Memory B cell (primary cell): Measurements from ENCODE around the gene MEI4.
"Not testable (repeated sequence)": the region's sequence is repeated elsewhere in the genome, so short reads cannot be mapped to it uniquely, and the experiment has no call there.

Experiments used
- ATAC-seq: fragments of 150-1000 bp; cut with Tn5 transposase; 2 replicates; pipeline ENCODE4 v1.10.0; 2021; ENCODE audit warnings: low read depth, mild to moderate bottlenecking, moderate library complexity
- DNase-seq, 2 donors: peaks; one replicate each; pipeline ENCODE4 v3.0.0; 2022; ENCODE audit warnings: low spot score in 2 of 2
- H3K27ac Mint-ChIP-seq: one replicate; pipeline ENCODE4 v1.8.0; 2022; ENCODE audit warnings: mild to moderate bottlenecking, moderate library complexity, mixed read lengths
- H3K27me3 Mint-ChIP-seq: one replicate; pipeline ENCODE4 v1.8.0; 2022; ENCODE audit warnings: mixed read lengths
- H3K36me3 Mint-ChIP-seq: one replicate; pipeline ENCODE4 v1.8.0; 2022; ENCODE audit warnings: mild to moderate bottlenecking, mixed read lengths
- H3K4me1 Mint-ChIP-seq: one replicate; pipeline ENCODE4 v1.8.0; 2022; ENCODE audit warnings: mixed read lengths
- H3K4me3 Mint-ChIP-seq: one replicate; pipeline ENCODE4 v1.8.0; 2022; ENCODE audit warnings: mild to moderate bottlenecking, moderate library complexity, mixed read lengths
- H3K9me3 Mint-ChIP-seq: one replicate; pipeline ENCODE4 v1.8.0; 2022; ENCODE audit warnings: mixed read lengths

MEI4 gene

DNA sequence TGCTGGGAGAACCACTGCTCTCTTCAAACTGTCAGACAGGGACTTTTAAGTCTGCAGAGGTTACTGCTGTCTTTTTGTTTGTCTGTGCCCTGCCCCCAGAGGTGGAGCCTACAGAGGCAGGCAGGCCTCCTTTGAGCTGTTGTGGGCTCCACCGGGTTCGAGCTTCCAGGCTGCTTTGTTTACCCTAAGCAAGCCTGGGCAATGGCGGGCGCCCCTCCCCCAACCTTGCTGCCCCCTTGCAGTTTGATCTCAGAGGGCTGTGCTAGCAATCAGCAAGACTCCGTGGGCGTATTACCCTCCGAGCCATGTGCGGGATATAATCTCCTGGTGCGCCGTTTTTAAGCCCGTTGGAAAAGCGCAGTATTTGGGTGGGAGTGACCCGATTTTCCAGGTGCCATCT, 83.2 kb downstream of the MEI4 start:
- not testable (repeated sequence) for H3K4me3 Mint-ChIP-seq, H3K27ac Mint-ChIP-seq, DNase-seq, ATAC-seq, H3K4me1 Mint-ChIP-seq, H3K27me3 Mint-ChIP-seq, H3K9me3 Mint-ChIP-seq, H3K36me3 Mint-ChIP-seq

DNA sequence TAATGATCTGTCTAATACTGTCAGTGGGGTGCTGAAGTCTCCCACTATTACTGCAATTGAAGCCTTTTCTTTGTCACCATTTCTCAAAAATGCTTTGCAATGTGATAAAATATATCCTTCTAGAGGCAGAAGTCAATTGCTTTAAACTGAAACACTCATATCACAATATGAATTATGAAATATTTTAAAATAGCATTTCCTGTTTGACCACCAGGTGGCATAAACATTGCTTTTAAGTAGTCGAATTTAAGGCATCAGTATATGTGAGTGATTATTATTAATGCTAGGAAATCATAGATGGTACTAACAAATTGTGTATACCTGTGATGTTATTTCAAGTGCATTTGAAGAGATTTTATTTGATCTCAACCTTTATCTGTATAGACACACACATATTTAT, 87.5 kb downstream of the MEI4 start:
- DNase-seq, result no peak
- H3K4me3 Mint-ChIP-seq, result no peak overlapping the region
- no peaks in the 10 kb centered on the region for H3K36me3 Mint-ChIP-seq
- no peak for ATAC-seq
- no peaks in the 10 kb centered on the region for H3K4me1 Mint-ChIP-seq
- no peak overlapping the region for H3K27ac Mint-ChIP-seq
- no peaks in the 10 kb centered on the region for H3K27me3 Mint-ChIP-seq
- H3K9me3 Mint-ChIP-seq, result peaks cover 2% of the 10 kb centered on the region

DNA sequence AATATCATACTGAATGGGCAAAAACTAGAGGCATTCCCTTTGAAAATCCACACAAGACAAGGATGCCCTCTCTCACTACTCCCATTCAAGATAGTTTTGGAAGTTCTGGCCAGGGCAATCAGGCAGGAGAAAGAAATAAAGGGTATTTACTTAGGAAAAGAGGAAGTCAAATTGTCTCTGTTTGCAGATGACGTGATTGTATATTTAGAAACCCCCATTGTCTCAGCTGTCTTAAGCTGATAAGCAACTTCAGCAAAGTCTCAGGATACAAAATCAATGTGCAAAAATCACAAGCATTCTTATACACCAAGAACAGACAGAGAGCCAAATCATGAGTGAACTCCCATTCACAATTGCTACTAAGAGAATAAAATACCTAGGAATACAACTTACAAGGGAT, 99.3 kb downstream of the MEI4 start:
- not testable (repeated sequence) for H3K9me3 Mint-ChIP-seq, H3K27ac Mint-ChIP-seq, ATAC-seq, H3K36me3 Mint-ChIP-seq, H3K4me1 Mint-ChIP-seq, H3K4me3 Mint-ChIP-seq, DNase-seq, H3K27me3 Mint-ChIP-seq

- Mint-ChIP-seq H3K4me1 (no peaks in the 10 kb centered on the region), H3K9me3 (peaks cover 3% of the 10 kb centered on the region), H3K4me3 (no peak overlapping the region), H3K27ac (no peak overlapping the region), H3K27me3 (no peaks in the 10 kb centered on the region), H3K36me3 (no peaks in the 10 kb centered on the region)
- DNase-seq, result no peak
- no peak for ATAC-seq
Measured at GRCh38 chr6:77762386-77762785, 109.5 kb downstream of the MEI4 start.

- Mint-ChIP-seq H3K4me1 (no peaks in the 10 kb centered on the region), H3K9me3 (peaks cover 3% of the 10 kb centered on the region), H3K4me3 (no peak overlapping the region), H3K27ac (no peak overlapping the region), H3K36me3 (no peaks in the 10 kb centered on the region), H3K27me3 (no peaks in the 10 kb centered on the region)
- DNase-seq, result no peak
- ATAC-seq, result no peak
Measured at GRCh38 chr6:77763124-77763523, 110.3 kb downstream of the MEI4 start.

GRCh38 chr6:77764364-77764763, 111.5 kb downstream of the MEI4 start:
- ATAC-seq, result no peak
- Mint-ChIP-seq H3K27ac (no peak overlapping the region), H3K27me3 (no peaks in the 10 kb centered on the region), H3K9me3 (no peaks in the 10 kb centered on the region), H3K36me3 (no peaks in the 10 kb centered on the region), H3K4me1 (no peaks in the 10 kb centered on the region), H3K4me3 (no peak overlapping the region)
- DNase-seq, result no peak

DNA sequence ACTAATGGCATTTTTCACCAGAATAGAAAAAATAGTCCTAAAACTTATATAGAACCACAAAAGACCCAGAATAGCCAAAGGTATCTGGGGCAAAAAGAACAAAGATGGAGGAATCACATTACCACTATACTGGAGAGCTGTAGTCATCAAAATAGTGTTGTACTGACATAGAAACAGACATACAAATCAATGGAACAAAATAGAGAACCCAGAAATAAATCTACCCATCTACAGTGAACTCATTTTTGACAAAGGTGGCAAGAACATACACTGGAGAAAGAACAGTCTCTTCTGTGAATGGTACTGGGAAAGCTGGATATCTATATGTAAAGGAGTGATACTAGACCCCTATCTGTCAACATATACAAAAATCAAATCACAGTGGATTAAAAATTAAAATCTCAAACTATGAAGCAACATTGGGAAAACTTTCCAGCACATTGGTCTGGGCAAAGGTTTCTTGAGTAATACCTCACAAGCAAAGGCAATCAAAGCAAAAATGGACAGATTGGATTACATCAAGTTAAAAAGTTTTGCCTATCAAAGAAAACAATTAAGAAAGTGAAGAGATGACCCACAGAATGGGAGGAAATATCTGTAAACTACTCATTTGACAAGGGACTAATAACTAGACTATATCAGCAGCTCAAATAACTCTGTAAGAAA, 120.5 kb downstream of the MEI4 start:
- DNase-seq (no peak), ATAC-seq (no peak)
- Mint-ChIP-seq H3K36me3 (no peaks in the 10 kb centered on the region), H3K4me1 (no peaks in the 10 kb centered on the region), H3K9me3 (peaks cover 3% of the 10 kb centered on the region), H3K4me3 (no peak overlapping the region), H3K27me3 (no peaks in the 10 kb centered on the region), H3K27ac (no peak overlapping the region)

DNA sequence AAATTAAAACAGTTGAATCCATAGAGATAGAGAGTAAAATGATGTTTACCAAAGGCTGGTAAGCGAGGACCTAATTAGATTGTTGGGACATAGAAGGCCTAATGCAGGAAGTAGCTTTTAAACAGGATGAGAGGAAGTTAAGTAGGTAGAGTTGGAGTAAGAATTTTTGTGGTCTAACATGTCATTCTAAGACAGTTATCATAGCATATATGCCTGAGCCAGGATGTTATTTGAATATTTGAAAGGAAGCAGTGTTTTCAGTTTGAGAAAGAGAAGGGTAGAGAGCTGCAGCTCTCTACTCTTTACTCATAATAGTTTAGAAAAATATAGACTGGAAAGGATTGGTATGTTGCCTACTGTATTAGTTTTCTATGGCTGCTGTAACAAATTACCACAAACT, 121.6 kb downstream of the MEI4 start:
- H3K9me3 Mint-ChIP-seq, result peaks cover 3% of the 10 kb centered on the region

DNA sequence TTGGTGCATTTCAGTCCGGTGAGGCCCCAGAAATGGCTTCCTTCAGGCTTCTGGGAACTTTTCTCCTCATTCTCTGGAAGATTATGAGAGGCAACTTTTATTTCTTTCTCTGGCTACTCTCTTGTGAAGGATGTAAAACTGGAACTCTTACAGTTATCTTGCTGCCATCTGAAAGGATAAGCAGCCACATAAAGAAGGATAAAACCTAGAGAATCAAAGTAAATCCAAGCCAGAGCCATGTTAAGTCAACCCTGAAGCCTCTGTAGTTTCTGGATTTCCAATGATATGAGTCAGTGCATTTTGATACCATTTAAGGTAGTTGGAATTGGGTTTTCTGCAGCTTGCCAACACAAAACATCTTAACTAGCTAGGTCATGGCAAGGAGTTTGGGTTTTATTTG, 123.6 kb downstream of the MEI4 start:
- Mint-ChIP-seq H3K36me3 (no peaks in the 10 kb centered on the region), H3K4me1 (no peaks in the 10 kb centered on the region), H3K27me3 (no peaks in the 10 kb centered on the region), H3K4me3 (no peak overlapping the region), H3K27ac (no peak overlapping the region), H3K9me3 (peaks cover 2% of the 10 kb centered on the region)
- ATAC-seq (no peak), DNase-seq (no peak)

More for the DNA sequence above, 121.6 kb downstream of the MEI4 start:
- Mint-ChIP-seq H3K36me3 (no peaks in the 10 kb centered on the region), H3K27me3 (no peaks in the 10 kb centered on the region), H3K27ac (no peak overlapping the region), H3K4me1 (no peaks in the 10 kb centered on the region), H3K4me3 (no peak overlapping the region)
- no peak for ATAC-seq
- DNase-seq, result no peak

GRCh38 chr6:77778527-77778926, 125.7 kb downstream of the MEI4 start:
- Mint-ChIP-seq H3K9me3 (peaks cover 3% of the 10 kb centered on the region), H3K27me3 (no peaks in the 10 kb centered on the region), H3K4me3 (no peak overlapping the region), H3K36me3 (no peaks in the 10 kb centered on the region), H3K27ac (no peak overlapping the region), H3K4me1 (no peaks in the 10 kb centered on the region)
- no peak for DNase-seq
- ATAC-seq, result no peak

- Mint-ChIP-seq H3K9me3 (peaks cover 1% of the 10 kb centered on the region), H3K27me3 (no peaks in the 10 kb centered on the region), H3K27ac (no peak overlapping the region), H3K36me3 (no peaks in the 10 kb centered on the region), H3K4me3 (no peak overlapping the region), H3K4me1 (no peaks in the 10 kb centered on the region)
- ATAC-seq, result no peak
- DNase-seq, result no peak
Measured at GRCh38 chr6:77786935-77787629, 134.2 kb downstream of the MEI4 start.

- Mint-ChIP-seq H3K27ac (no peak overlapping the region), H3K27me3 (no peaks in the 10 kb centered on the region), H3K9me3 (peaks cover 15% of the 10 kb centered on the region), H3K4me1 (no peaks in the 10 kb centered on the region), H3K4me3 (no peak overlapping the region), H3K36me3 (no peaks in the 10 kb centered on the region)
- ATAC-seq (no peak), DNase-seq (no peak)
Measured at GRCh38 chr6:77796824-77797809, 144.3 kb downstream of the MEI4 start.

- Mint-ChIP-seq H3K27ac (no peak overlapping the region), H3K4me1 (no peaks in the 10 kb centered on the region), H3K9me3 (no peaks in the 10 kb centered on the region), H3K4me3 (no peak overlapping the region), H3K27me3 (no peaks in the 10 kb centered on the region), H3K36me3 (no peaks in the 10 kb centered on the region)
- DNase-seq (no peak), ATAC-seq (no peak)
Measured at GRCh38 chr6:77812304-77812703, 159.5 kb downstream of the MEI4 start.

- no peaks in the 10 kb centered on the region for H3K9me3 Mint-ChIP-seq
- no peak for ATAC-seq
- H3K4me1 Mint-ChIP-seq, result no peaks in the 10 kb centered on the region
- no peaks in the 10 kb centered on the region for H3K36me3 Mint-ChIP-seq
- H3K4me3 Mint-ChIP-seq, result no peak overlapping the region
- H3K27me3 Mint-ChIP-seq, result no peaks in the 10 kb centered on the region
- H3K27ac Mint-ChIP-seq, result no peak overlapping the region
- no peak for DNase-seq
Measured at GRCh38 chr6:77813090-77813489, 160.3 kb downstream of the MEI4 start.
